HL-60/S4 treated with retinoic acid at 250 ng/mL for 4 days and 3 days (cell line): ENCODE results near the gene RFK.

Experiments
- in situ Hi-C: fragments of 300-500 bp; cut with MboI; formaldehyde crosslinking; loops from 2 replicates; pipeline ENCODE4 v1.7.0; 2022; ENCODE audit warnings: low sequenced_read_pairs

Gene RFK

GRCh38 chr9:76336027-76336426, 58.2 kb downstream of the RFK start:
- in situ Hi-C loops, result no loop called here
